Ovary (tissue), 3 donors: ENCODE data around the gene RASSF10.

Experiments used
- EP300 ChIP-seq: sonication (generic); formaldehyde crosslinking; IDR thresholded peaks from one replicate; pipeline ENCODE4 v1.6.1; 2017; ENCODE audit warnings: antibody characterized with exemption
- POLR2A ChIP-seq: fragments of 450-650 bp; IDR thresholded peaks from one replicate; pipeline ENCODE4 v1.6.1; 2017; ENCODE audit warnings: antibody characterized with exemption, mild to moderate bottlenecking, moderate library complexity
- TF ChIP-seq, protein P1 (sequence below), 3 donors: fragments of 450-650 bp in 2 of 3; fragments of 200-600 bp in 1 of 3; IDR thresholded peaks; one replicate each; pipeline versions ENCODE4 v1.5.1 to v1.8.0; 2016 to 2022; ENCODE audit warnings: antibody characterized with exemption in 3 of 3, mild to moderate bottlenecking in 1 of 3
- donor health status: DM: no; HTN: no; CAD: no.

DNA sequence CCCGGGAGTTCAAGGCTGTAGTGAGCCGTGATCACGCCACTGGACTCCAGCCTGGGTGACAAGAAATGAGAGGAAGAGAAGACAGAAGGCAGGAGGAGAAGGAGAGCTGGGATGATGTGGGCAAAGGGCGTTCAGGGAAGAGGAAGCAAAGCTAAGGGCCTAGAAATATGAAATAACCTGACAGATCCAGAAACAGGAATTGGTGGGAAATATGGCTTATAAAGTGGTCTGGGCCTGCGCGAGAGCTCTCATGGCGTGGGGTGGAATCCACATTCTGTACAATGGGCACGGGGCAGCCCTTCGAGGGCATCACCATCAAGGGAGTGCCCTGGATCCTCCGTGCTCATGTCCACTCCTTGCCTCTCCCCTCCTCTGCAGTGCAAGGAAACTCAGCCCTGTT, 46.8 kb upstream of the RASSF10 start:
- no peak for TF ChIP-seq EP300
- TF ChIP-seq, protein P1, sequence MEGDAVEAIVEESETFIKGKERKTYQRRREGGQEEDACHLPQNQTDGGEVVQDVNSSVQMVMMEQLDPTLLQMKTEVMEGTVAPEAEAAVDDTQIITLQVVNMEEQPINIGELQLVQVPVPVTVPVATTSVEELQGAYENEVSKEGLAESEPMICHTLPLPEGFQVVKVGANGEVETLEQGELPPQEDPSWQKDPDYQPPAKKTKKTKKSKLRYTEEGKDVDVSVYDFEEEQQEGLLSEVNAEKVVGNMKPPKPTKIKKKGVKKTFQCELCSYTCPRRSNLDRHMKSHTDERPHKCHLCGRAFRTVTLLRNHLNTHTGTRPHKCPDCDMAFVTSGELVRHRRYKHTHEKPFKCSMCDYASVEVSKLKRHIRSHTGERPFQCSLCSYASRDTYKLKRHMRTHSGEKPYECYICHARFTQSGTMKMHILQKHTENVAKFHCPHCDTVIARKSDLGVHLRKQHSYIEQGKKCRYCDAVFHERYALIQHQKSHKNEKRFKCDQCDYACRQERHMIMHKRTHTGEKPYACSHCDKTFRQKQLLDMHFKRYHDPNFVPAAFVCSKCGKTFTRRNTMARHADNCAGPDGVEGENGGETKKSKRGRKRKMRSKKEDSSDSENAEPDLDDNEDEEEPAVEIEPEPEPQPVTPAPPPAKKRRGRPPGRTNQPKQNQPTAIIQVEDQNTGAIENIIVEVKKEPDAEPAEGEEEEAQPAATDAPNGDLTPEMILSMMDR (IDR thresholded peaks at IDR 0.05) = no peak
- TF ChIP-seq POLR2A = no peak
